NCI-H2227 treated with DMSO at 0.1 percent for 48 hours (cell line): ENCODE results near the gene ZRANB3.
A peak's percentile ranks its signal among the peaks of the same experiment; 100 is the strongest.

Source experiments
- DNase-seq: peaks from one replicate; lab custom pipeline; 2025; lab: John Stamatoyannopoulos, UW

ZRANB3 gene

GRCh38 chr2:135252805-135253458, 278.1 kb downstream of the ZRANB3 start:
- DNase-seq: no peak

DNA sequence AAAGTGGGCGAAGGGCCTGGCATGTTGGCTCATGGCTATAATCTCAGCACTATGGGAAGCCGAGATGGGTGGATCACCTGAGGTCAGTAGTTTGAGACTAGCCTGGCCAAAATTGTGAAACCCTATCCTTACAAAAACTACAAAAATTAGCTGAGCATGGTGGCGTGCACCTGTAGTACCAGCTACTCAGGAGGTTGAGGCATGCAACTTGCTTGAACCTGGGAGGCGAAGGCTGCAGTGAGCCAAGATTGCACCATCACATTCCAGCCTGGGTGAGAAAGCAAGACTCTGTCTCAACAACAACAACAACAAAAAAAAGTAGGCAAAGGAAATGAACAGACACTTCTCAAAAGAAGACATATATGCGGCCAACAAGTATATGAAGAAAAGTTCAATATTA, 282.4 kb downstream of the ZRANB3 start:
- DNase-seq: no peak

- peak; percentile 87 for DNase-seq
Measured at GRCh38 chr2:135246711-135247270, 284.2 kb downstream of the ZRANB3 start.

GRCh38 chr2:135245071-135245470, 285.9 kb downstream of the ZRANB3 start:
- no peak for DNase-seq

- no peak for DNase-seq
Measured at GRCh38 chr2:135238651-135239050, 292.4 kb downstream of the ZRANB3 start.

- DNase-seq: no peak
Measured at GRCh38 chr2:135230150-135230549, 300.9 kb downstream of the ZRANB3 start.

- no peak for DNase-seq
Measured at GRCh38 chr2:135227386-135227785, 303.6 kb downstream of the ZRANB3 start.

DNA sequence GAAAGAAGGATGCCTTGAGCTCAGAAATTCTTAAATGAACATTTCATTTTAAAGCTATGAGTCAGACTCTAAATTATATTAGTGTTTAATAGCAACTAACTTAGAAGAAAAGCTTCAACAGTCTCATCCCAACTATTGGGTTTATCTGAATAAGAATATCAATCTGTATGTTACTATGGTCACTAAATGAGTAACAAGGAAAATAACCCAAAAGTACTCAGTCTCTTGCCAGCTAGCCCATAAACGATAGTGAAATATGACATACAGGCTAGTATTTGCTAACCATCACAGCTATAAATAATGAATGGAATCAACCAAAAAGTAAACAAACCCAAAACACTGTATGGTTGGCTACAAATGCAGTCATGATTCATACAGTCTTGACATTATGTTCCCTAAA, 304.1 kb downstream of the ZRANB3 start:
- DNase-seq: no peak

GRCh38 chr2:135225781-135226180, 305.2 kb downstream of the ZRANB3 start:
- DNase-seq: no peak

GRCh38 chr2:135219226-135219625, 311.8 kb downstream of the ZRANB3 start:
- DNase-seq: no peak

DNA sequence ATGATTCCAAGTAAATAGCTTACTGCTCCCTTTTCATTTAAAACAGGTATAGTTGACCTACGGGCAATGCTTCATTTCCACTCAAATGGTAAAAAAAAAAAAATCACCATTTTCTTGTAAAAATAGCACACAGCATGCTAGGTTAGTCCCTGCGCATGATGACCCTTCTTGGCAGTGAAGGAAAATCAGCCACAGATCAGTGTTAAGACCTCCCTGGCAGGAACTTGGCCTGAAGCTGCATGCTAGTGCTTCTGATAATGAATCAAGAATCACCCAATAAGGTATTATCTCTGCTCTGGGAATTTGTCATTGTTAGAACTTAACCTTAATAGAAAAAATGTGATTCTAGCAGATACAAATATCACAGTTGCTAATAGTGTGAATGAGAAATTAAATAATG, 312.6 kb downstream of the ZRANB3 start:
- DNase-seq: no peak

DNA sequence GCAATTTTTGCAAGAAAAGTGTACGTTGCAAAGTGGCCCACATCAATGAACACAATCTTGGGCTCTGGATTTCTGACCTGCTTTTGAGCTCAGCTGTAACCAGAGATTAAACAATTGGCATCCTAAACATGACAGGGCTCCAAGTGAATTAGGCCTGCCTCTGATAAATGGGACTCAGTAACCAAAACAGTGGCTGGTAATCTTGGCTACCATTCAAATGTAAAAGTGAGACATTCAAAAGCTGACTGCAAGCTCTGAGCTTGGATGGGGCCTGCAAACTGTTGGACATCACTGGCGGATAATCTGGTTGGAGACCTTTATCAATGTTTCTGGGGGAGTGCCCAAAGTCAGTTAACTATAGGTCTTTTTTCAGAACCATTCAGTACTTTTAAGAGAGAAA, 318.3 kb downstream of the ZRANB3 start:
- DNase-seq: no peak

- DNase-seq: no peak
Measured at GRCh38 chr2:135208016-135208415, 323.0 kb downstream of the ZRANB3 start.

GRCh38 chr2:135203944-135204343, 327.1 kb downstream of the ZRANB3 start:
- DNase-seq: no peak

GRCh38 chr2:135202751-135203150, 328.3 kb downstream of the ZRANB3 start:
- DNase-seq: no peak

GRCh38 chr2:135198481-135198880, 332.5 kb downstream of the ZRANB3 start:
- no peak for DNase-seq

- DNase-seq: no peak
Measured at GRCh38 chr2:135190799-135191198, 340.2 kb downstream of the ZRANB3 start.

- DNase-seq: no peak
Measured at GRCh38 chr2:135189148-135189547, 341.9 kb downstream of the ZRANB3 start.

DNA sequence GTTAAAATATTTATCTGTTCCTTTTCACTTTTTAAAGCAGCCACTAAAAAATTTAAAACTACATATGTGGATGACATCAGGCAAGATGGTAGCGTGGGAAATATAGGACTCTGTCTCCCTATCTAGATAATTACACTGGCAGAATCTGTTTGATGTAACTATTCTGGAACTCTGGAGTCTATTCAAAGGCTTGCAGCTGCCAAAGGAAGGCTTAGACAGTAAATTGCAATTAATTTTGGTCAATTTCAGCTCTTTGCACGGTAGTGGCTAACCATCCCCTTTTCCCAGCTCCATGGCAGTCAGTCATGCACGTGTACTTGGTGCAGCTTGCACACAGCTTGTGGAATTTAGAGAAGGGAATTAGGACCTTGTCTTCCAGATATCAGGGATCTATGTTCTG, 343.7 kb downstream of the ZRANB3 start:
- no peak for DNase-seq

GRCh38 chr2:135186054-135186453, 345.0 kb downstream of the ZRANB3 start:
- no peak for DNase-seq

- no peak for DNase-seq
Measured at GRCh38 chr2:135183822-135184221, 347.2 kb downstream of the ZRANB3 start.

- no peak for DNase-seq
Measured at GRCh38 chr2:135182601-135183000, 348.4 kb downstream of the ZRANB3 start.

DNA sequence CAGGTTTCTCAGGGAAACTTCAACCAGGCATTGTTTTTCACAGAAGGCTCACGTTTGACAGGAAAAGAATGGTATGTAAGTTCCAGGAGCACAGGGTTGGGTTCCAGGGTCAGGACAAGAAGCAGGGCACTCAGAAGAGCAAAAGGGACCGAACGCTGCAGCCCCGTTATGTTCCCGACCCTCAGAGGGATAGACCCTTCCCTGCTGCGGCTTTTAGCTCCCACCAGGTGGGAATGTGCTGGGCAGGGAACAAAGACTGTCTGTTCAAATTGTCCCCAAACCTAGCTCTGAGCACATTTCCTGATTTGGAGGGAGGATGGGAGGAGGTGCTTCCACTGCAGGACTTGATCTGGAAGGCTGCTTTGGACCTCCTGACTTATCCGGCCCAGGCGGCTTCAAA, 348.8 kb downstream of the ZRANB3 start:
- DNase-seq: no peak

- DNase-seq: no peak
Measured at GRCh38 chr2:135179689-135180088, 351.3 kb downstream of the ZRANB3 start.
